Measurements from ENCODE around the gene RAB11FIP3. TPM values are rescaled to one million over a fixed set of nuclear protein-coding genes. Genes with fewer than 3 reads are reported as not detected.
A peak's percentile ranks its signal among the peaks of the same experiment; 100 is the strongest.

Gene RAB11FIP3
- total and polyA plus RNA-seq, 8 donors, result 6.7 to 102 (median 18.1) TPM

DNA sequence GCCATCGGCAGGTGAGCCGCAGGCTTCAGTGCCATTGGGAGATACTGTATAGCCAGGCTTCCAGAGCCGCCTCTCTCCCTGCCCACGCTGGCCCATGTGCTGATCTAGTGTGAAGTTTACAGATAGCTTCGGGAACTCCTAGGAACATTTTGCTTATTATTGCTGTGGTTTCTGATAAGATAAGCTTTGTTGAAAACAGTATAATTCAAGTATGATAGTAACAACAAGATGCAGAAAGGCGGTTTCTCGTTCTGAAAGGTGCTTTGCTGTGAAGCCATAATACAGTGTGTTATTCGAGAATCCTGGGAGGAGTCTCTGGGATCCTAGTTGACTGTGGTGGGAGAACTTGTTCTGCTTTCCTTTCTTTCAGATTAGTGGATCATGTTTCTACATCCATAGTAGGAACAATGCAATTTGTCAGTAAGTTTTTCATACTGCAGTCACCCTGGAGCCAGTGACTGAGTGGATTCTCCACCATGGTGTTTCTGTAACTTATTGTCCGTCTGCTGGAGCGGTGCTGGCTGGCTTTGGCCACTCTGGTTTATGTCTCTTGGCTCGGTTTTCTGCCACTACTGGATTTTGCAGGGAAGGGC, 31.5 kb downstream of the RAB11FIP3 start:
- peaks cover 0 to 27% (median 20%) of the 10 kb centered on the region in 4 donors for H3K4me1 ChIP-seq
- intact Hi-C loops (cut with DNase I; ENCODE audit: low total_unique reads), result no loop called here
- TF ChIP-seq POLR2AphosphoS5 (IDR thresholded peaks at IDR 0.05) (peak in 1 of 3 donors; percentile 11), POLR2A (IDR thresholded peaks at IDR 0.05) (no peak), CTCF (IDR thresholded peaks at IDR 0.05) (no peak), EP300 (IDR thresholded peaks at IDR 0.05) (no peak)
- H3K9me3 ChIP-seq, result no peaks in the 10 kb centered on the region
- H3K27ac ChIP-seq, result peak overlapping the region in 3 of 5 donors; percentile 33 to 63 (median 36)
- H3K36me3 ChIP-seq, result peaks cover 0 to 13% (median 9%) of the 10 kb centered on the region in 4 donors
- peak; percentile 30 to 59 for DNase-seq
- no peak overlapping the region for H3K4me3 ChIP-seq
- no peaks in the 10 kb centered on the region for H3K27me3 ChIP-seq
- 33 to 51% (median 35%) methylated on average over 11 of the region's 11 CpGs for WGBS, 5 donors

- 69 to 87% (median 84%) methylated on average over 13 to 14 of the region's 14 CpGs for WGBS, 5 donors
- Histone ChIP-seq H3K27ac (peak overlapping the region in 4 of 5 donors; percentile 33 to 63 (median 51)), H3K4me1 (peaks cover 0 to 27% (median 20%) of the 10 kb centered on the region in 4 donors), H3K9me3 (no peaks in the 10 kb centered on the region), H3K4me3 (no peak overlapping the region), H3K27me3 (no peaks in the 10 kb centered on the region), H3K36me3 (peaks cover 0 to 22% (median 18%) of the 10 kb centered on the region in 4 donors)
- DNase-seq, result peak in 1 of 2 donors; percentile 70
- TF ChIP-seq EP300 (IDR thresholded peaks at IDR 0.05) (no peak), POLR2A (IDR thresholded peaks at IDR 0.05) (no peak), POLR2AphosphoS5 (IDR thresholded peaks at IDR 0.05) (no peak)
- intact Hi-C loops (cut with DNase I; ENCODE audit: low total_unique reads), result no loop called here
Observed at GRCh38 chr16:457732-458400, 32.4 kb downstream of the RAB11FIP3 start.

- intact Hi-C loops (cut with DNase I; ENCODE audit: low total_unique reads), result no loop called here
- H3K4me1 ChIP-seq, result peaks cover 0 to 23% (median 20%) of the 10 kb centered on the region in 4 donors
- 88 to 95% (median 93%) methylated on average over 7 of the region's 7 CpGs for WGBS, 5 donors
- H3K4me3 ChIP-seq, result no peak overlapping the region
- no peak for DNase-seq
- no peak overlapping the region for H3K27ac ChIP-seq
- no peaks in the 10 kb centered on the region for H3K9me3 ChIP-seq
- H3K36me3 ChIP-seq, result peaks cover 0 to 35% (median 30%) of the 10 kb centered on the region in 4 donors
- TF ChIP-seq POLR2A (IDR thresholded peaks at IDR 0.05), result no peak
- TF ChIP-seq POLR2AphosphoS5 (IDR thresholded peaks at IDR 0.05), result no peak
- no peak for TF ChIP-seq CTCF (IDR thresholded peaks at IDR 0.05)
- TF ChIP-seq EP300 (IDR thresholded peaks at IDR 0.05), result no peak
- H3K27me3 ChIP-seq, result no peaks in the 10 kb centered on the region
Observed at GRCh38 chr16:459761-460160, 34.3 kb downstream of the RAB11FIP3 start.

DNA sequence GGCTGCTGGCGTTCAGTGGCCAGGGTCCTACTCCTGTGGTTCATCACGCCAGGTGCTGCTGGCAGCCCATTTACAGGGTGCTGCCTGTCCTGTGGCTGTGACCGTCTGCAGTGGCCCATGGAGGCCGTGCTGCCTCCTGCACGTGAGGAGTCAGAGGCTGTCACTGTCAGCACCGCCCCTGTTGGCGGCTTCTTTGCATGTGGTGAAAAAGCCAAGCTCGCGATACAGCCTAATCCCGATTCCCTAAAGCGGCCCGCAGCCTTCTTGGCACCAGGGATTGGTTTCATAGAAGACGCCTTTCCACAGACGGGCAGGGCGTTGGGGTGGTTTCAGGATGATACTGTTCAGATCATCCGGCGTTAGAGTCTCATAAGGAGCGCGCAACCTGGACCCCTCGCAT, 35.3 kb downstream of the RAB11FIP3 start:
- no peak for TF ChIP-seq CTCF (IDR thresholded peaks at IDR 0.05)
- TF ChIP-seq POLR2A (IDR thresholded peaks at IDR 0.05), result no peak
- TF ChIP-seq EP300 (IDR thresholded peaks at IDR 0.05), result no peak
- no peak for TF ChIP-seq POLR2AphosphoS5 (IDR thresholded peaks at IDR 0.05)
- Histone ChIP-seq H3K9me3 (no peaks in the 10 kb centered on the region), H3K36me3 (peaks cover 0 to 35% (median 30%) of the 10 kb centered on the region in 4 donors), H3K4me1 (peaks cover 0 to 23% (median 20%) of the 10 kb centered on the region in 4 donors), H3K27ac (no peak overlapping the region), H3K27me3 (no peaks in the 10 kb centered on the region), H3K4me3 (no peak overlapping the region)
- WGBS, 5 donors, result 89 to 96% (median 91%) methylated on average over 10 to 20 of the region's 20 CpGs
- intact Hi-C loops (cut with DNase I; ENCODE audit: low total_unique reads), result no loop called here
- no peak for DNase-seq

Measured in stomach (tissue), 9 donors.